ENCODE results near the gene SLC29A4.
"Not testable (repeated sequence)": the region's sequence is repeated elsewhere in the genome, so short reads cannot be mapped to it uniquely, and the experiment has no call there.

Gene SLC29A4

DNA sequence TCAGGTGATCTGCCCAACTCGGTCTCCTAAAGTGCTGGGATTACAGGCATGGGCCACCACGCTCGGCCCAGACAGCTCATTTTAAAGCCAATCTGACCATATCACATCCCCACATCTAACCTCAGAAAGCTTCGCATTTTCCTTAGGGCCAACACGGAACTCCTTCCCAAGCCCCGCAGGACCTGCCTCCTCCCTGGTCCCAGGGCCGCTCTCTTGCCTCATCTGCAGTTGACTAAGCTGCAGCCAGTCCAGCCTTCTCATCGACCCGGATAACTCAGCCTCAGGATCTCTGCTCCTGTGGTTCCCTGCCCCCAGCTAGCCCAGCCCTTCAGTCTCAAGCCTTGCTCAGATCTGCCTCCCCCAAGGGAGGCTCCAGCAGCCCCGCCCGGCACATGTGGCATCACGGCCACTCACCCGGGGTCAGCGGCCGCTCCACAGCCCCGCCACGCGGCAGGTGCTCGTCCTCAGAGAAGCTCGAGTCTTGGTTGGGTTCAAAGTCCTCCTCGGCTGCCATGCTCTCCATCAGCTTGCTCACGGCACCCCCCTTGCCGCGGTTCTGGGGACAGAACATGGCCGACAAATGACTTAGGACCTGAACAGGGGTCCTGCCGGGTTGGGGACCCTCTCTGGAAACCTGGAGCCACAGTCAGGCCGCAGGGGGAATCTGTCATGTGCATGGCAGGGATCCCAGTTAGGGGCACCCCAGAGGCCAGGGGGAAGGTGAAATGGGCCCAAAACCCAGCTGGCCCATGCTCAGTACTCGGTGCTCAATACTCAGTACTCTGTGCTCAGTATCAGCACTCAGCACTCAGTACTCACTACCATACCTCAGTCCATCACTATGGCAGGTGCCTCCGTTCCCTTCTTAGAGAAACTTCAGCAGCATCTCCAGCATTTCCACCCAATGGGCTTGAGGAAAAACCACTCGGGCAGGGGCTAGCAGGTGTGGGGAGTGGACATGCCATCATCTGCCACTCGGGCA lies 41.3 kb downstream of the SLC29A4 start:
- DNase-seq (ENCODE audit: low read depth) = not testable (repeated sequence)

DNA sequence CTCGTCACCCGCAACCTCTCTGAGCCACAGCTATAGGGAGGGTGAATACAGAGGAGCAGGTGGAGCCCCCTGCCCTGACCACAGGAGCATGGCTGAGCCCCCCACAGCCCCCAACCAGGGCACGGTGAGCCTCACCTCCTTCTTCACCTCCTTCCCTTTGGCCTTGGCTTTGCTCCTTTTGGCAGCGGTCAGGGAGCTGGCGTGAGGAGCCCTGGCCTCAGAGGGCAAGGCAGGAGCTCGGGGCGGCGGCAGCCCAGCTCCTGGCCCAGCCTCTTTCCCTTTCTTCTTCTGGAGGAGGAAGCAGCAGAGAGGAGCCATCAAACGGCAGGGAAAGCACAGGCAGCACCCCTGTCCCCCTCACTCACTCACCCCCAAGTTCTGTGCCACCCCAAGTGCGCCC lies 42.2 kb downstream of the SLC29A4 start:
- DNase-seq (ENCODE audit: low read depth) = no peak

DNA sequence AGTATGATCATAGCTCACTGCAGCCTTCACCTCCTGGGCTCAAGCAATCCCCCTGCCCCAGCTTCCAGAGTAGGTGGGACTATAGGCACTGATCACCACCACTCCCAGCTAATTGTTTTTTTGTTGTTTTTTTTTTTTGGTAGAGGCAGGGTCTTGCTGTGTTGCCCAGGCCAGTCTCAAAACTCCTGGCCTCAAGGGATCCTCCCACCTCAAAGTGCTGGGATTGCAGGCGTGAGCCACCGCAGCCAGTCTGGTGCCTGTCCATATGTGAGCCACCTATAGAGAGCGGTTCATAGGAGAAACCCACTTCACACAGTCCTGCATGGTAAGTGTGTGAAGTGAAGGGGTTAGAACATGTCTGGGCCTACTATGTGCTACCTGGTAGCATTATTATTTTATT lies 47.5 kb downstream of the SLC29A4 start:
- DNase-seq (ENCODE audit: low read depth) = no peak

DNA sequence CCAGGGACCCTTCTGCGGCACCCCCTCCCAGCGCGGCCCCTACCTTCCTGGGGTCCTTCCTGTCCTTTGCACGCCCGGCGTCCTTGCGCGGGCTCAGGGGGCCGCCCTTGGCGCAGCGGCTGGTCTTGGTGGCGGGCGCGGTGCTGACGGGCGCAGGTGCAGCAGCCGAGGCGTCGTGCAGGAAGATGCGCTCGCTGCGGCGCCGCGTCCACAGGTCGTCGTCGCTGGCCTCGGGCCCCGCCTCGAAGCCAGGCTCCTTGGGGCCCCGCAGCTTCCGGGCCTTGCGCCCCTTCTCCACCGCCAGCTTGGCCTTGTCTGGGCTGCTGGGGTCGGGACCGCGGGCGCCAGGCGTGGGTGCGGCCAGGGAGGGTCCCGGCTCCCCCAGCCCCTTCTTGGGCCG lies 49.8 kb downstream of the SLC29A4 start:
- no peak for DNase-seq (ENCODE audit: low read depth)

DNA sequence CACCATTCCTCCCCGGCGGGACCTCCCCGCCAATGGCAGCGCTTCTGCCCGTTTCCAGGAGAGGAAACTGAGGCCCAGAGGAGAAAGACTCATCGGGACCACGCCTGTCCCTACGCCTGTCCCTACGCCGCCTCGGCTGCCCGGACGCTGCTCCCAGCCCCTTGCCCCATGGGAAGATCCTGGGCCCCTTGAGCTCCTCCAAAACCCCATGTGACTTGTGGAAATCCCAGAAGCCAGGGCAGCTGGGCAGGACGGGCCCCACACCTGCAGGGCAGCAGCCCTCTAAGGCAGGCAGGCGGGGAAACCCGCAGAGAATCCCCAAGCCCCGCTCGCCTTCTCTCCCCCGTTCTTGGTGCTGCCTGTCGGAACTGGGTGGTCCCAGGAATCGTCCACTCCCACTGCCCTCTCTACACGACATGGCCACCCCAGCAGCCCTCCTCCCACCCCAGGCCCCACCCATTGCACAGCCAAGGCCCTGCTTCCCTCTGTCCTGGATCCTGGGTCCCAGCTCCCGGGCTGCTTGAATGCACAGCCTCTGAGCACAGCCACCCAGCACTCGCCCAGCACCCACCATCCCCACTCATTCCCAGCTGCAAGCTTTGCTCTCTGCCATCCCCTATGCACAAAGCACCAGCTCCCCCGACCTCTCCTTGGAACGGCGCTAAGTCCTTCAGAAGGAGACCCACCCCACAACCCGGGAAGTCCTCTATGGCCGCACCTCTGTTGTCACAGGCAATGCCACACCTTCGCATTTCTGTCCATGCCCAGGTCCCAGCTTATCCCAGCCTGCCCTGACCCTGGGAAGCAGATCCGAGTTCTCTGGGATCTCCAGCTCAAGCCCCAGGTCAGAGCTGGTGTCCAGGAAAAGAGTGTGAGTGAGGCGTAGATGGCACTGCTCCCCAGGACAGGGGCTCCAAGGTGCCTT lies 50.6 kb downstream of the SLC29A4 start:
- DNase-seq (ENCODE audit: low read depth) = no peak

DNA sequence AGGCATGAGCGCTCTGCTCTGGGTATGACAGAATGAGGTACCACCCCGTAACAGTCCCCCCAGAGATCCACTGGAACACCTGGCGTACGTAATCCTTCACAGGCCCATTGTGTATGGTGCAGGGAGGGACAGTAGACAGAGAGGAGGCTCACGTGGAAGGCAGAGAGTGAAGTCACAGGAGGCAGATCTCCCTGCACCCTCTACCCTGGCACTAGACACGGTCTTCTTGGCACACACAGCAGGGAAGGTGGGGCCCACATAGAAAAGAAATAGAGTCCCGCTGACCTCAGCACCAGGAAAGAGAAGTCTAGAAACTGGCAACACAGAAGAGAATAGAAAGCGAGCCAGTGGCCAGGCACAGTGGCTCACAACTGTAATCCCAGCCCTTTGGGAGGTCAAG lies 51.9 kb downstream of the SLC29A4 start:
- no peak for DNase-seq (ENCODE audit: low read depth)

DNA sequence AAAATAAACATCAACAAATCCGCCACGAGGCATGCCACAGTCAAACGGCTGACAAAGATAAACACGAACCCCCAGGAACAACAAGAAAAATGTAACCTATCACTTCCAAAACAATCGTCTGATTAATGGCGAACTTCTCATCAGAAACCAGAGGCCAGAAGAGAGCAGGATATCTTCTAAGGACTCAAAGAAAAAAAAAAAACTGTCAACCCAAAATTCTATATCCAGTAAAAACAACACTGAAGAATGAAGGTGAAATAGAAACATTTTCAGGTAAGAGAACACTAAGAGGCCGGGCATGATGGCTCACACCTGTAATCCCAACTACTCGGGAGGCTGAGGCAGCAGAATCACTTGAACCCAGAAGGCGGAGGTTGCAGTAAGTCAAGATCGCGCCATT lies 54.3 kb downstream of the SLC29A4 start:
- no peak for DNase-seq (ENCODE audit: low read depth)

DNA sequence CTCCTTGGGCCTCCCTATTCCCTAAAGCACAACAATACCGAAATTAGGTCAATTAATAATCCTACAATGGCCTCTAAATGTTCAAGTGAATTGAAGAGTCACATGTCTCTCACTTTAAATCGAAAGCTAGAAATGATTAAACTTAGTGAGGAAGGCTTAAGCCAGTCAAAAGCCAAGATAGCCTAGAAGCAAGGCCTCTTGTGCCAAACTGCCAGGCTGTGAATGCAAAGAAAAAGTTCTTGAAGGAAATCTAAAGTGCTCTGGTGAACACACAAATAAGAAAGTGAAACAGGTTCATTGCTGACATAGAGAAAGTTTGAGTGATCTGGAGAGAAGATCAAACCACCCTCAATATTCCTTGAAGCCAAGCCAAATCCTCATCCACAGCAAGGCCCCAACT lies 57.2 kb downstream of the SLC29A4 start:
- DNase-seq (ENCODE audit: low read depth) = no peak

DNA sequence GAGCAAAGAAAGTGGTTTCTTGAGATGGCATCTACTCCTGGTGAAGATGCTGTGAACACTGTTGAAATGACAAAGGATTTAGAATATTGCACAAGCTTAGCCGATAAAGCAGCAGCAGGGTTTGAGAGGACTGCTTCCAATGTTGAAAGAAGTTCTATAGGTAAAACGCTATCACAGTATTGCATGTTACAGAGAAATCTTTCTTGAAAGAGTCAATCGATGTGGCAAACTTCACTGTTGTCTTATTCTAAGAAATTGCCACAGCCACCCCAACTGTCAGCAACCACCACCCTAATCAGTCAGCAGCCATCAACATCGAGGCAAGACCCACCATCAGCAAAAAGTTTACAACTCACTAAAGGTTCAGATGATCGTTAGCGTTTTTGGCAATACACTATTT lies 59.9 kb downstream of the SLC29A4 start:
- no peak for DNase-seq (ENCODE audit: low read depth)

DNA sequence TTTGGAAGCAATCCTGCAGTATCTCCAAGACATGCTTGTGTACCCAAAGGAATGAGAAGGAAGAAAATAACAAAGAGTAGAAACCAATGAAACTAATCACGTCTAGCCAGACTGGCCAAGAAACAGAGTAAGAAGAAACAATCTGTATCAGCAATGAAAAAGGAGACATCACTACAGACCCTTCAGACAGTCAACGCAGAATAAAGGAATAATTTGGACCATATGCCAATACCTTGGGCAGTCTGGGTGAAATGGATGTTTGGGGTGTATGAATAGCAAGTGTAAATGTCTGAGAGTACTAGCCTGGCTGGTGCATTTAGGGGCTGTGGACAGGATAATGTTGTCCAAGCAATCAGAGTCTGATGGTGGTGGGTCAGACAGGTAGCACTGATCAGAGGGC lies 61.1 kb downstream of the SLC29A4 start:
- DNase-seq (ENCODE audit: low read depth) = no peak

DNA sequence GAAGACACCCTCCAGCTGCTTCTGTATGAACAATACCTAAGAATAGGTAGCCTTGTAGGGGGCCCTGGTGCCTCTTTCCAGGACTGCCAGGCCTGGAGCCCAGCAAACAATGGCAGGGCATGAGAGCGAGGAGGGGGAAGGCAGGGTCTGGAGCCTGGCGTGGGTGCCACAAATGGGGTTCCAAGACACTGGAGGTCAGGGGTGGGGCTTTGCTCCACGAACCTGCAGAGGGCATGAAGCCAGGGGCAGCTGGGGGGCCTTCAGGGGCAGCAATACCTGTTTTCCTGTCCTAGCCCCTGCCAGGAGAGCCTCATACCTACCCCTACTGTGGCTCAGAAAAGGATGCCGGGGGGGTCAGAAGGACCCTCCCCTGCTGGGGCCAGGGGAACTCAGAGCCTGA lies 61.6 kb downstream of the SLC29A4 start:
- DNase-seq (ENCODE audit: low read depth) = no peak

DNA sequence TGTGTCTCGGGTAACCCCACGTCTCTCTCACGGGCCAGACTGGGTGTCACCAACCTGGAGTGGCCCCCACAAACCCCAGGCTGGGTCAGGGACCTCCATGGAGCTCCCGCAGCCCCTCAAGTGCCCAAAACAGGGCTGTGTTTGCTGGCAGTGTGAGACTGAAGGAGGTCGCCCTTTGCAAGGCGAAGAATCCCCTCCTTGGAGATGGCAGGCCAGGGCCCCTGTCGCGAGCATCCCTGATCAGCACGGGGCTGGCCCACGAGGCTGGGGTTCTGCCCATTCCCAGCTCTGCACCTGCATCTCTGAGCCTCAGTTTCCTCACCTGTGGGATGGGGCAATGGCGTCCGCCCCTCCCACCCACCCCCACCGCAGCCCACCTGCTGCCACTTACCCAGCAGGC lies 62.4 kb downstream of the SLC29A4 start:
- no peak for DNase-seq (ENCODE audit: low read depth)

DNA sequence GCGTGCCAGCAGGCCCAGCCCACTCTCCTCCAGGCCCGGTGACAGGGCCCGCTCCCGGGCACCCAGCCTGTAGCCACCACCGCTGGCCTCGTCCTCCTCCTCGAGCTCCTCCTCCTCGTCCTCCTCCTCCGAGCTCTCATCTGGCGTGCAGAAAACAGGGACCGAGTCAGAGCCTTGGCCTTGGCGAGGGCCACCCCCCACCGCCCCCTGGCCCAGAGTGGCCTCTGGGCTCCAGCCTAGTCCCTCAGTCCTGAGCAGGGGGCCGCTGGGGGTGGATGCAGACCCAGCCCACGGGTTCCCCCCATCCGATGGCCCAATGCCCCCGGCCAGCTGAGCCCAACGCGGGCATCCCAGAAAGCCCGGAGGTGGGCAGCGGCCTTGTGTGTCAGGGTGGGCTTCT lies 62.9 kb downstream of the SLC29A4 start:
- no peak for DNase-seq (ENCODE audit: low read depth)

DNA sequence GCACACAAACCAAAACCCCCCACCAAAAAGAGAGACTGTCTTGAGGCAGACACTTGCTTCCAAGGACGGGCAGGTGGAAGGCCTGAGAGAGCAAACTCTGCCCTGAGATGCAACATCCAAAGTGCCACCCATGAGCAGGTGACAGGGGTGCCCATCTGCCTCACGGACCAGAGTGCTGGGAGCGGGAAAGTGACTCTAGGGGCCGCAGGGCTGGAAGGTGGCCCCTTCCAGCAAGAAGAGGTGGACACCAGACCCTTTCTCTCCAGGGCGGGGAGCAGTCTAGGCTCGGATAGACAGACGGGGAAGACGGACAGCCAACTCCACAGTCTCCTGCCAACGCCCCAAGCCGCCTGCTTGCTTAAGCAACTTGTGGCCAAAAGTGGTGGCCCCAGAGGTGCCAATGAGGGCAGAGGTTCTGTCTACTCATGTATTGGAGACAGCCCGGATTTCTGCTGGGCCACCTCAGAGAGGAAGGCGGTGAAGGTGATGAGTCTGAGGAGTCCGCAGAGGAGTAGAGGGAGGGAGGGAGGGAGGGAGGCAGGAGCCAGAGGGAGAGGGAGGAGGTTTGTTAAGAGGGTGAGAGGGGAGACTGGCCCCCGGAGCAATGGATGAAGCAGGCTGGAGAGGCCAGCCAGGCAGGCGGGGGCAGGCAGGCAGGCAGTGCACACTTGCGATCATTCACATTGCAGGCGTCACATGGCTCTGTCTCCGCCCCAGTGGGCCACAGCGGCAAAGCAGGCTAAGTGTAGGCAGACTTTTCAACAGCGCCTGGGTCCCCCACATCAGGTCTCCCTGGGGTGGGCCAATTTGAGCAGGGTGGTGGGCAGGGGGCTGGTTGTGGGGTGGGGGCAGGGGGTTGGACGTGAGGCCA lies 65.6 kb downstream of the SLC29A4 start:
- DNase-seq (ENCODE audit: low read depth) = no peak

DNA sequence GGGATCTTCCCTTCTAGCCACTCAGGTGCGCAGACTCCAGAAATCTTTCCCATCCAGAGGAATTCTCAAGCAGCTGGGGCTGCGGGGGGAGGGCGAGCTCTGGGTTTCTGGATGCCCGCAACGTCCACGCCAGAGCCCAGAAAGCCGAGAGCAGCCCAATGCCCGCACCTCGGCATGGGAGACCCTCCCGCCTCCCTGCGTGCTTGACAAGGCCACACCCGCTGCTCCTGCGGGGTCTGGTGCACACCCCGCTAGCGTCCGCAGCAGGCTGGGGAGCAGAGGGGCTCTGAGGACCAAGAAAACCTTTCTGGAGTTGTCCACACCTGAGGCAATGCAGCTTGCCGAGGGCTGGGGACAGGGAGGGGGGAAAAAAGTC lies 66.2 kb downstream of the SLC29A4 start:
- no peak for DNase-seq (ENCODE audit: low read depth)

DNA sequence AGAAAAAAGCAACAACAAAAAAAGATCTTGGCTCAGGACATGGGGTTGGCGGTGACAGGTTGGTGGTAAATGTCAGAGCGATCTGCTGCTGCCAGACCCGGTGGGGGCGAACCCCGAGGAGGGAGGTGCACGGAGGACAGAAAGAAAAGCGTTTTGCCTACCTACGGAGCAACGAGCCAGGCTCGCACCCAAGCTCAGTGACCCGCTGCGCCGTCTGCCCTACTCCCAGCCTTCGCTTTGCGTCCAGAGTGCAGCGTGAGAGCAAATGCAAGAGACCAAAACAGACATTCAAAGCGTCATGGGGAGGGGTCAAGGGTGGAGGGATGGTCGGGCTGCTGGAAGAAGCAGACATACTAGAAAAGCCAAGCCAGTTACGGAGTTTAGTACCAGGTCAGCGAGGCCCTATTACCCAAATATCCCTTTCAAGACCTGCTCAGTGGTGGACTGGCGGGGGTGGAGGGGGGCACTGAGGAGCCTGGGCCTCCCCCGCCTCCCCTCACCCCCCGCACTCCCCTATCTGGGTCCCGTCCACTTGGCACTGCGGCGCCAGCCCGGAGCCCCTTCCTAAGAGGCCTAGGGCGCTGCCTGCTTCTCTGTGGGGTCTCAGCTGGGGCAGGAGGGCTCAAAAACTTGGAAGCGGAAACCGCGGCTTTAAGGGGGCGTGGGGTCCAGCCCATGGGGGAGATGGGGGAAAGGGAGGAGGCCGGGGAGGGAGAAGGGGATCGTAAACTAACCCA lies 66.9 kb downstream of the SLC29A4 start:
- no peak for DNase-seq (ENCODE audit: low read depth)

DNA sequence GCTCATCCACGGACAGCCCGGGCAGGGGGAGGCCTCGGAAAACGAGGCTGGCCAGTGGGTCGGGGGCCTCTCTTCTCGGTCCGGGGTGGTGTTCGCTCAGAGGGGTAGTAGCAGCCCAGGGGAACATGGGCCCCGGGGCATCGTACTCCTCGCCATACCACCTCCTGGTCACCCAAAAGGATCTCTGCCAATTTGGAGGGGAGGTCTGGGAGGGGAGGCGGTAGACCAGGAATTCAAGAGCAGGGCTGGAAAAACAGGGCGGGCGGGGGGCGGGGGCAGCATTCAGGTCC lies 67.4 kb downstream of the SLC29A4 start:
- DNase-seq (ENCODE audit: low read depth) = no peak

DNA sequence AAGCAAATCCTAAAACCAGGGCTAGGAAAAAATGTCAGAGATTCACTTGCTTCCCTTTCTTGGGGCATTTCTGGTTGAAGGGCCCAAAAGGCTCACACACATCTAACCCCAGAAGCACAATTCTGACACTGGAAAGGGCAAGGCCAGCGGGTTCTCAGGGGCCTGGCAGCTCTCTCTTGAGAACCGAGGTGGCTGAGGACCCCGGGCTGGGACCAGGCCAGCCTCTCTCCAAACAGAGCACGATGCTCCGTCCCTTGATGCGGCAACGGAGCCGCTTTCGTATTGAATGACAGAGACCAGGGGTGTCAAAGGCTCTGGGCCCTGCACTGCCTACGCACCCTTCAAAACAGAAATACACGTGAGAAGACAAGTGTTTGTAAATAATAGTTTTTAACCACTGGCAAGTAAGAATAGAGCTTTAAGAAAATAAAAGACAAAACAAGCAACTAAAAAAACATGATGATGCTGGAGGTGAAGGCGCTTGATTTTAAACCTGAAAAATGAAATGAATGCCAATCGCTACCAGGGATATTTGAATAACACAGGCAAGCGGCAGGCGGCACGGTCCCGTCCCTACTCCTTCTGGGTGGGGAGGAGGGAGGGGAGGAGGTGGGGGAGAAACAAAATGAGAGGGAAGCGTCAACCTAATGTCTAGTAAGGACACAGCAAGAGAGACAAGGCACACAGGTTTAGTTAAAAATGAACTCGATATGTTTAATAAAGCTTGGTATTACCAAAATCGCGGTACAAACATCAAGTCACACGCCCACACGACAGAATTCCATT lies 68.0 kb downstream of the SLC29A4 start:
- no peak for DNase-seq (ENCODE audit: low read depth)

DNA sequence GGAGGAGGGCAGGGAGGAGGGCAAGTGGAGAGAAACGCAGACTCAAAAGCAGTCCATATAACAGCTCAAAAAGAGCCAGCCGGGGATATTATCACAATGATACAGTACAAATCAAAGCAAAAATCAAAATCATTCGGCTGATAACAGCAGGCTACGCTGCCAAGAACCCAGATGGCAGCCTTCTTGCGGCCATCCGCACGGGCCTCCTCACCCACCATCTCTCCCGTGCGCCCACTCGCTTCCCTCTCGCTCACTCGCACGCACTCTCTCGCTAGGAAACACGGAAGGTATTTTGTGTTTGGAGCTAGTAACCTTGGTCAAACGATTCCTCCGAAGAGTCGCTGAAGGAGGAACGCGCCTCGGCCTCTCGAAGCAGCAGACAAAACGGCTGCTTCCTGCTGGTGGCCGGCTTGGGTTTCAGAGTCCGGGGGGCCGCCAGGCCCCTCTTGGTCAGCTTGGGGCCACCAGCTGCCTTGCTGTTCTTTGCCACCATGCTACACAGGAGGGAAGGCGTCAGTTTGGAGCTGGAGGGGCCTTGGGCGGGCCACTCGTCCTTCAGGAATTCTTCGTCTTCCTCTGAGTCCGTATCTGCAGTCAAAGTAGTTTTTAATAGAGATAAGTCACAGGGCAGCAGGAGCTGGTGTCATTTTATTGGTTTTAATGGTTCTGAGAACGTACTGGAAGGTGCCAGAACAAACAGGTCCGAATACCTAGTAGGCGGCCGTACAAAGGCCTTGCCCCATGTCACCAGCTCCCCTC lies 68.9 kb downstream of the SLC29A4 start:
- DNase-seq (ENCODE audit: low read depth) = no peak

DNA sequence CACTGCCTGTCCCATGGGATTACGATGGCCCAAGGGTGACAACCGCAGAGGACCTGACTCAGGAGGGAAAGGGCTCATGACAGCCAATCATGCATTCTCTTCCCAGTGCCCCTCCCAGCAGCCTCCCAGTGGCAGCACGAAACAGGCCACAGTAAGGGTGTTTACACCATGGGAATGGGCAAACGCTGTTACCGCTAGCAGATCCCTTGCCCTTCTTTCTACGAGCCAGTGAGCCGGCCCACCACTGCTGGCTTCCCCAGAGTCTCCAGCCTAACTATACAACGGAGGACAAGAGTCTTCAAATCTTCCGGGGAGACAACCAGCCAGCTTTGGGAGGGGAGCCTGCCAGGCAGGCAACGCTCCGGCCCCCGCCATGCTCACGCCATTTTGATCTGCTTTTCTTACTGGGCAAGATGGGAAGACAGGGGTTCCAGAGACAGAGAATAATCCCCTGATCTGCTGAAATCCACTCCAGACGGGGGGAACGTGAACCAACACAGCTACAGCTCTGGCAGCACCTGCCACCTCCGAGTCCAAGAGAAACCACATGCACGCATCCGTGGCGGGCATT lies 69.8 kb downstream of the SLC29A4 start:
- no peak for DNase-seq (ENCODE audit: low read depth)
